SHP77 treated with DMSO at 0.1 percent for 48 hours (cell line): ENCODE measurements around the gene SLC6A8.
"Not testable (repeated sequence)": the region's sequence is repeated elsewhere in the genome, so short reads cannot be mapped to it uniquely, and the experiment has no call there.

Experiments
- DNase-seq: peaks from one replicate; lab custom pipeline; 2025; lab: John Stamatoyannopoulos, UW

SLC6A8 gene

GRCh38 chrX:153731845-153732215, 44.1 kb downstream of the SLC6A8 start:
- no peak for DNase-seq

GRCh38 chrX:153732401-153732800, 44.7 kb downstream of the SLC6A8 start:
- DNase-seq, result no peak

GRCh38 chrX:153733651-153734240, 46.0 kb downstream of the SLC6A8 start:
- no peak for DNase-seq

GRCh38 chrX:153734871-153735270, 47.1 kb downstream of the SLC6A8 start:
- no peak for DNase-seq

- no peak for DNase-seq
Observed at GRCh38 chrX:153735274-153735673, 47.5 kb downstream of the SLC6A8 start.

GRCh38 chrX:153736071-153736820, 48.5 kb downstream of the SLC6A8 start:
- no peak for DNase-seq

- DNase-seq, result no peak
Observed at GRCh38 chrX:153736871-153737441, 49.2 kb downstream of the SLC6A8 start.

GRCh38 chrX:153738056-153738605, 50.4 kb downstream of the SLC6A8 start:
- DNase-seq, result no peak

- DNase-seq, result no peak
Observed at GRCh38 chrX:153739754-153740486, 52.2 kb downstream of the SLC6A8 start.

- DNase-seq, result no peak
Observed at GRCh38 chrX:153740631-153741222, 53.0 kb downstream of the SLC6A8 start.

- no peak for DNase-seq
Observed at GRCh38 chrX:153741446-153741845, 53.7 kb downstream of the SLC6A8 start.

GRCh38 chrX:153742111-153742510, 54.4 kb downstream of the SLC6A8 start:
- not testable (repeated sequence) for DNase-seq

- not testable (repeated sequence) for DNase-seq
Observed at GRCh38 chrX:153742796-153743467, 55.2 kb downstream of the SLC6A8 start.

GRCh38 chrX:153743468-153744209, 55.9 kb downstream of the SLC6A8 start:
- not testable (repeated sequence) for DNase-seq

GRCh38 chrX:153744210-153745066, 56.7 kb downstream of the SLC6A8 start:
- DNase-seq, result no peak

GRCh38 chrX:153745067-153745433, 57.3 kb downstream of the SLC6A8 start:
- not testable (repeated sequence) for DNase-seq
